Fibroblast of lung (primary cell): ENCODE data around the gene DIPK1B. TPM values are rescaled to one million over a fixed set of nuclear protein-coding genes. Genes with fewer than 3 reads are reported as not detected.

Source experiments
- DNase-seq, 2 donors: peaks; one replicate each; pipeline versions ENCODE4 v3.0.0 to v3.0.0-alpha.2; 2010; ENCODE audit warnings: low read depth in 2 of 2
- H2AFZ ChIP-seq: 2 replicates; pipeline ENCODE4 v1.5.1; 2012; ENCODE audit warnings: low read length, control low read depth, inconsistent platforms
- H3K27ac ChIP-seq: 2 replicates; pipeline ENCODE4 v1.5.1; 2011; ENCODE audit warnings: low read length, control low read depth; ENCODE audit not compliant: insufficient read depth
- H3K27me3 ChIP-seq: 2 replicates; pipeline ENCODE4 v1.5.1; 2011; ENCODE audit warnings: mild to moderate bottlenecking, low read length; ENCODE audit not compliant: control insufficient read depth, insufficient read depth
- H3K36me3 ChIP-seq: 2 replicates; pipeline ENCODE4 v1.5.1; 2011; ENCODE audit warnings: low read length; ENCODE audit not compliant: control insufficient read depth, insufficient read depth
- H3K4me1 ChIP-seq: 2 replicates; pipeline ENCODE4 v1.5.1; 2011; ENCODE audit warnings: low read length; ENCODE audit not compliant: control insufficient read depth, insufficient read depth; ENCODE audit errors: extremely low read depth
- H3K4me2 ChIP-seq: 2 replicates; pipeline ENCODE4 v1.5.1; 2011; ENCODE audit warnings: low read length, control low read depth; ENCODE audit not compliant: insufficient read depth; ENCODE audit errors: extremely low read depth
- H3K4me3 ChIP-seq, 4 experiments: fragments of 200-600 bp in 1 of 4; sonication (generic) in 1 of 4; replicated peaks in 1 of 4; 2 replicates each; pipeline ENCODE4 v1.5.1; 2011 to 2016; ENCODE audit warnings: low read length in 4 of 4, low read depth in 3 of 4, mild to moderate bottlenecking in 3 of 4, control low read depth in 2 of 4, inconsistent platforms in 1 of 4, mixed read lengths in 1 of 4; ENCODE audit not compliant: insufficient read depth in 1 of 4; ENCODE audit errors: control extremely low read depth in 1 of 4
- H3K79me2 ChIP-seq: 2 replicates; pipeline ENCODE4 v1.5.1; 2012; ENCODE audit warnings: mild to moderate bottlenecking, low read length, inconsistent platforms; ENCODE audit not compliant: control insufficient read depth, insufficient read depth
- H3K9ac ChIP-seq: 2 replicates; pipeline ENCODE4 v1.5.1; 2011; ENCODE audit warnings: mild to moderate bottlenecking, low read length, control low read depth; ENCODE audit not compliant: insufficient read depth
- H3K9me3 ChIP-seq: 2 replicates; pipeline ENCODE4 v1.5.1; 2012; ENCODE audit warnings: low read depth, low read length; ENCODE audit not compliant: control insufficient read depth, insufficient read depth
- H4K20me1 ChIP-seq: 2 replicates; pipeline ENCODE4 v1.5.1; 2011; ENCODE audit warnings: low read length; ENCODE audit not compliant: control insufficient read depth, insufficient read depth; ENCODE audit errors: extremely low read depth
- EZH2 ChIP-seq: IDR thresholded peaks from 2 replicates; pipeline ENCODE4 v1.5.1; 2012; ENCODE audit warnings: low read length, control low read depth, mild to moderate bottlenecking; ENCODE audit errors: missing control alignments
- polyA plus RNA-seq, 2 donors: library from polyadenylated mRNA; depleted of rRNA in 1 of 2; stranded (reverse) in 1 of 2; unstranded in 1 of 2; fragments of >200 nt; gene quantifications; 2 replicates each; pipeline ENCODE4 v1.2.1, GENCODE V29; 2011 to 2012; ENCODE audit warnings: missing spikeins in 1 of 2
- total RNA-seq: library from RNA; depleted of rRNA; stranded (reverse); fragments of >200 nt; gene quantifications from 2 replicates; pipeline ENCODE4 v1.2.1, GENCODE V29; 2014
- TF ChIP-seq, protein P1 (sequence below), 2 donors: IDR thresholded peaks in 1 of 2; conservative IDR thresholded peaks in 1 of 2; 1 replicate in 1 of 2; 2 replicates in 1 of 2; pipeline ENCODE4 v1.5.1; 2011 to 2012; ENCODE audit warnings: low read length in 2 of 2, control low read depth in 1 of 2, inconsistent platforms in 1 of 2, low read depth in 1 of 2, mild to moderate bottlenecking in 1 of 2

The DIPK1B gene
- total and polyA plus RNA-seq, 2 donors (not counting 1 experiment from before 2014, with no cell fraction given): 0.16 to 0.33 TPM

DNA sequence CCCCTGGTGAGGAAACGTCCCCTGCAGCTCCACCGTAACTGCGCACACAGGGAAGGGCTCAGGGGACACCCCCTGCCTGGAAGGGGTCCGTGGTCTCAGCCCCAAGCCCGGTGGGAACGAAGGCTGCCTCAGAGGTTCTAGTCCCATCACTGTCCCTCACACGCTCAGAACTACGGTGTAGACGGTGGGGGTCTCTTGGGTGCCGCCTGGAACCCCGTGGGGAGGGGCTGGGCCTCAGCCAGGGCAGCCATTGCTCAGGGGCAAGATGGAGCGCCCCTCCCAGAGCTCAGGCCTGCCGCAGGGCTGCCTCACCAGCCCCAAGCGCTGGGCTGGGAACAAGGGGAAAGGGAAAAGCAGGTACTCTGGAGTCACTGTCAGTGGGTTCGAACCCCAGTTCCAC lies 28.0 kb upstream of the DIPK1B start:
- Histone ChIP-seq H3K9ac (no peak overlapping the region), H4K20me1 (no peaks in the 10 kb centered on the region), H3K4me1 (peaks cover 8% of the 10 kb centered on the region), H3K9me3 (no peaks in the 10 kb centered on the region), H3K27ac (no peak overlapping the region), H3K4me2 (no peak overlapping the region), H3K36me3 (no peaks in the 10 kb centered on the region), H3K79me2 (peaks cover 5% of the 10 kb centered on the region), H3K4me3 (no peak overlapping the region), H3K27me3 (no peaks in the 10 kb centered on the region), H2AFZ (no peak overlapping the region)
- no peak for DNase-seq
- no peak for TF ChIP-seq EZH2
- TF ChIP-seq, protein P1, sequence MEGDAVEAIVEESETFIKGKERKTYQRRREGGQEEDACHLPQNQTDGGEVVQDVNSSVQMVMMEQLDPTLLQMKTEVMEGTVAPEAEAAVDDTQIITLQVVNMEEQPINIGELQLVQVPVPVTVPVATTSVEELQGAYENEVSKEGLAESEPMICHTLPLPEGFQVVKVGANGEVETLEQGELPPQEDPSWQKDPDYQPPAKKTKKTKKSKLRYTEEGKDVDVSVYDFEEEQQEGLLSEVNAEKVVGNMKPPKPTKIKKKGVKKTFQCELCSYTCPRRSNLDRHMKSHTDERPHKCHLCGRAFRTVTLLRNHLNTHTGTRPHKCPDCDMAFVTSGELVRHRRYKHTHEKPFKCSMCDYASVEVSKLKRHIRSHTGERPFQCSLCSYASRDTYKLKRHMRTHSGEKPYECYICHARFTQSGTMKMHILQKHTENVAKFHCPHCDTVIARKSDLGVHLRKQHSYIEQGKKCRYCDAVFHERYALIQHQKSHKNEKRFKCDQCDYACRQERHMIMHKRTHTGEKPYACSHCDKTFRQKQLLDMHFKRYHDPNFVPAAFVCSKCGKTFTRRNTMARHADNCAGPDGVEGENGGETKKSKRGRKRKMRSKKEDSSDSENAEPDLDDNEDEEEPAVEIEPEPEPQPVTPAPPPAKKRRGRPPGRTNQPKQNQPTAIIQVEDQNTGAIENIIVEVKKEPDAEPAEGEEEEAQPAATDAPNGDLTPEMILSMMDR (conservative IDR thresholded peaks at IDR 0.05 in 1 of 2, IDR thresholded peaks at IDR 0.05 in 1 of 2; ENCODE audit: low read depth in 1 of 2, low read length in 2 of 2): no peak

DNA sequence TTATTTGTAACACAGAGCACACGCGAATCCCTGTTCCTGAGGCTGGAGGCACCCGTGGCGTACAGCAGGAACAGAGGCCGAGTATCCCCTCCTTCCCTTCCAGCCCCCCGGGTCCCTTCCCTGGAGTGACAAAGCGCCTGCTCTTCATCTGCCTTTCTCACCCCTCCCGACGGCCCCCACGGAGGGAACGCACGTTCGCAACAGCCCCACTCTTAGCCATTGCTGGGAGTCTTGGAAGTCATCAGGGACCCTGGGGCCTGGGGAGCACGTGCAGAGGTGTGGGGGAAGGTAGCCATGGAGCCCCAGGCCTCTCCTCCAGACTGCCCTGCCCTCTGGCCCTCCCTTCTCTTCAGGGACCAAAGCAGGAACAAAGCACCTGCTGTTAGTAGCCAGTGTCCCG lies 27.6 kb upstream of the DIPK1B start:
- H3K79me2 ChIP-seq: peaks cover 5% of the 10 kb centered on the region
- H3K9ac ChIP-seq: no peak overlapping the region
- no peak for TF ChIP-seq EZH2
- TF ChIP-seq, protein P1 (conservative IDR thresholded peaks at IDR 0.05 in 1 of 2, IDR thresholded peaks at IDR 0.05 in 1 of 2; ENCODE audit: low read depth in 1 of 2, low read length in 2 of 2): no peak

DNA sequence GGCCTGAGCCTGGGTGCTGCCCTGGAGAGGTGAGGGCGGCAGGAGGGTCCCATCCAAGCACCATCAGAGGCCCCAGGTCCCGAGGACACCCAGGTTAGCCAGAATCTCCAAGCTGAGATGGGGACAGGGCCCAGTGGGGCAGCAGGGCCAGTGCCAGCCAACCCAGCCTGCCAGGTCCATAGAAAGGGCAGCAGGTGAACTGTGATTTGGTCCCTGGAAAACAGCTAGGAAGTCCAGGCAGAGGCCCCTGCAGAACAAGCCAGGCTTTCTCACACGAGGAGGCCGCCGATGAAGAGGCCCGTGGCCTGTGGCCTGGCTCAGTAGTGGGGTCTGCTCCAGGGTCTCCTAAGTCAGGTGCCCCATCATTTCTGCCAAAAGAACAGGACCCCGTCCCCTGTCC lies 27.2 kb upstream of the DIPK1B start:
- Histone ChIP-seq H3K9me3 (no peaks in the 10 kb centered on the region), H3K4me1 (peaks cover 8% of the 10 kb centered on the region), H3K9ac (no peak overlapping the region), H3K4me3 (no peak overlapping the region), H4K20me1 (no peaks in the 10 kb centered on the region), H3K27ac (no peak overlapping the region), H3K4me2 (no peak overlapping the region), H2AFZ (no peak overlapping the region), H3K79me2 (peaks cover 5% of the 10 kb centered on the region), H3K36me3 (no peaks in the 10 kb centered on the region), H3K27me3 (no peaks in the 10 kb centered on the region)
- DNase-seq: no peak
- TF ChIP-seq, protein P1 (conservative IDR thresholded peaks at IDR 0.05 in 1 of 2, IDR thresholded peaks at IDR 0.05 in 1 of 2; ENCODE audit: low read depth in 1 of 2, low read length in 2 of 2): no peak
- TF ChIP-seq EZH2: no peak

More for the DNA sequence above, 27.6 kb upstream of the DIPK1B start:
- no peak for DNase-seq
- H3K4me3 ChIP-seq: no peak overlapping the region
- H4K20me1 ChIP-seq: no peaks in the 10 kb centered on the region
- no peaks in the 10 kb centered on the region for H3K36me3 ChIP-seq
- no peak overlapping the region for H3K27ac ChIP-seq
- peaks cover 8% of the 10 kb centered on the region for H3K4me1 ChIP-seq
- no peaks in the 10 kb centered on the region for H3K27me3 ChIP-seq
- H3K4me2 ChIP-seq: no peak overlapping the region
- H3K9me3 ChIP-seq: no peaks in the 10 kb centered on the region
- H2AFZ ChIP-seq: no peak overlapping the region
